Activated T-helper 17 cell treated with anti-CD3 and anti-CD28 coated beads, Interleukin-2, amount 50 U/mL, for 72 hours (primary cell): ENCODE measurements around the gene ADGRL2. TPM values are rescaled to one million over a fixed set of nuclear protein-coding genes. Genes with fewer than 3 reads are reported as not detected.
"Not testable (repeated sequence)": the region's sequence is repeated elsewhere in the genome, so short reads cannot be mapped to it uniquely, and the experiment has no call there.

Experiments
- ATAC-seq: fragments of 150-1000 bp; cut with Tn5 transposase; replicated peaks from 2 replicates; pipeline ENCODE4 v1.10.0; 2021; ENCODE audit warnings: mild to moderate bottlenecking, moderate library complexity
- H3K27ac Mint-ChIP-seq: one replicate; pipeline ENCODE4 v1.8.0; 2022; ENCODE audit warnings: mixed read lengths
- H3K27me3 Mint-ChIP-seq: one replicate; pipeline ENCODE4 v1.8.0; 2022; ENCODE audit warnings: mixed read lengths
- H3K36me3 Mint-ChIP-seq: one replicate; pipeline ENCODE4 v1.8.0; 2022; ENCODE audit warnings: low read depth, mild to moderate bottlenecking, mixed read lengths
- H3K4me1 Mint-ChIP-seq: one replicate; pipeline ENCODE4 v1.8.0; 2022; ENCODE audit warnings: mixed read lengths
- H3K4me3 Mint-ChIP-seq: one replicate; pipeline ENCODE4 v1.8.0; 2022; ENCODE audit warnings: mild to moderate bottlenecking, mixed read lengths
- H3K9me3 Mint-ChIP-seq: one replicate; pipeline ENCODE4 v1.8.0; 2022; ENCODE audit warnings: mixed read lengths
- total RNA-seq, 2 donors: library from RNA; stranded (reverse); gene quantifications; one replicate each; pipeline ENCODE4 v1.2.3, GENCODE V29; 2022

The ADGRL2 gene
- total RNA-seq, 2 donors from 2014 or later, result not detected

DNA sequence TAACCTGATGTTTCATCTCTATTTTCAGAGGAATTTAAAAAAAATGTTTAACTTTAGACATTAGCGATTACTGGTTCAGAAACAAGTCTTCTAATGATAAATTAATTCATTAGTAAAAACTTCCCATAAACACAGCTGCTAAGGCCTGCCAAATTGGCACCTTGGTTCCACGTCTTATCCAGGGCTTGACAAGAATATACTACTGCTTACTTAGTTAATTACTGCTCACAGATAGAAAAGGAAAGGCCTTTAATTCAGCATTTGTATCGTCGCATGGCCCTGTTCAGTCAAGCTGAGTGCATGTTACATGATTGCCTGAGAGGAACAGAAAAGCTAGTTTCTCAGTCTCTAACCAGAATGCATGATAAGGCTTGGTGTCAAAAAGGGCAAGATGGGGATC is 84.6 kb downstream of the ADGRL2 start:
- no peak overlapping the region for H3K4me3 Mint-ChIP-seq
- no peaks in the 10 kb centered on the region for H3K27me3 Mint-ChIP-seq
- H3K36me3 Mint-ChIP-seq, result no peaks in the 10 kb centered on the region
- no peak for ATAC-seq
- peaks cover 3% of the 10 kb centered on the region for H3K9me3 Mint-ChIP-seq
- no peaks in the 10 kb centered on the region for H3K4me1 Mint-ChIP-seq
- no peak overlapping the region for H3K27ac Mint-ChIP-seq

GRCh38 chr1:81886292-81886691 is 85.6 kb downstream of the ADGRL2 start:
- H3K27ac Mint-ChIP-seq, result not testable (repeated sequence)

DNA sequence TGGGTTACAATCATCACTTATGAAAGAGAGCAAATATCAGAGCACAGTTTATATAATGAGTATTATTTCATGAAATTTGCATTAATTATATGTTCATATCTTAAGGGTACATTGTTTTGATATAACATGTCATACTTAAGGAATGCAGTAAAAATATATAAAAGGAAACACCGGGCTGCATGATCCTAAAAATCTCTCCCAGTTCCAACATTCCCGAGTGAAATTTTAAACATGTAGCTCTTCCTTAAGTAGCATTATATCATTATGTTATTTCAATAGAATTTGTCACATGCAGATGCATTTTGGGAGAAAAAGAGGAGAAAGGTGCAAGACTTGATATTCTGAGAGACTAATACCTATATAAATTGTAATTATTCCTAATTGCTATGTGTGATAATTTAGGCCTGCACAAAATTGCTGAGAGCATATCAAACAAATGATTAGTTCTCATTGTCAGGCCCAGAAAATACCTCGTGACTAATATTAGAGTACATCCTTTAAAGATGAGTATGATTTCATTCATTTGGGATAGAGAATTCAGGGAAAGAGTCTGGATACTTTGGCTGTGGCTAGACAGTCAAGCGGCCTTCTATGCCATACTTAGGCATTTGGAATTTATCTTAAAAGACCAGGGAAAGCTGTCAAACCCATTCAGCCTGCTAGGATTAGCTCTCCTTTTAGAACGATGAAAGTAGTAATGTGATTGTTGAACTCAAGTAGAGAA is 86.8 kb downstream of the ADGRL2 start:
- Mint-ChIP-seq H3K36me3 (no peaks in the 10 kb centered on the region), H3K4me3 (no peak overlapping the region), H3K4me1 (no peaks in the 10 kb centered on the region), H3K27ac (no peak overlapping the region), H3K27me3 (no peaks in the 10 kb centered on the region), H3K9me3 (no peaks in the 10 kb centered on the region)
- ATAC-seq, result no peak

More at GRCh38 chr1:81886292-81886691, 85.6 kb downstream of the ADGRL2 start:
- H3K4me3 Mint-ChIP-seq, H3K36me3 Mint-ChIP-seq, ATAC-seq, H3K27me3 Mint-ChIP-seq, H3K4me1 Mint-ChIP-seq, H3K9me3 Mint-ChIP-seq: not testable (repeated sequence)

DNA sequence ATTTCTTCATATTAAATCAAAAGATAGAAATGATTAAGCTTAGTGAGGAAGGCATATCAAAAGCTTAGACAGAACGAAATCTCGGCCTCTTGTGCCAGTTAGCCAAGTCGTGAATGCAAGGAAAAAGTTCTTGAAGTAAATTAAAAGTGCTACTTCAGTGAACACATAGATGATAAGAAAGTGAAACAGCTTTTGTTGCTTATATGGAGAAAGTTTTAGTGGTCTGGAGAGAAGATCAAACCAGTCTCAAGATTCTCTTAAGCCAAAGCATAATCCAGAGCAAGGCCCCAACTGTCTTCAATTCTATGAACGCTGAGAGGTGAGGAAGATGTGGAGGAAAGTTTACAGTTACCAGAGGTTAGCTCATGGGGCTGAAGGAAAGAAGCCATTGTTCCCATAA is 88.4 kb downstream of the ADGRL2 start:
- Mint-ChIP-seq H3K27ac (no peak overlapping the region), H3K4me3 (no peak overlapping the region), H3K36me3 (no peaks in the 10 kb centered on the region), H3K9me3 (no peaks in the 10 kb centered on the region), H3K4me1 (no peaks in the 10 kb centered on the region), H3K27me3 (no peaks in the 10 kb centered on the region)
- ATAC-seq, result no peak

DNA sequence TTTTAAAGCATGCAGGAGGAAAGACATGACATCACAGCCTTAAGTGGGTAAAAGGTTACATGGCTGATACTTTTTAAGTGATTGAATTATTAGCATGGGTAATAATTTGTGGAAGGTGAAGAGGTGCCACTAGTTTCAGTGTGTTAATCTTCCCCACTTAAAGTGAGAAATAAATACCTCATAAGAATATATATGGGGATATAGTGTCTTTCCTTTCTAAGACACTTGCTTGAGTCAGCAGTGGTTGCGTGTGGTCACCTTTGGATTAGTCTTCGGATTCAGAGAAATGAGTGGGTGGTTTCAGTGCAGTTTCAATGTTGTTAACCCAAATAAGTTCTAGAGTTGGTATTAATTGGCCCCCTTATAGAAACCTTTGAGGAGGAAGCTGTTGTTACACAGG is 94.1 kb downstream of the ADGRL2 start:
- no peaks in the 10 kb centered on the region for H3K9me3 Mint-ChIP-seq
- H3K27me3 Mint-ChIP-seq, result no peaks in the 10 kb centered on the region
- no peak overlapping the region for H3K4me3 Mint-ChIP-seq
- no peak for ATAC-seq
- no peak overlapping the region for H3K27ac Mint-ChIP-seq
- no peaks in the 10 kb centered on the region for H3K36me3 Mint-ChIP-seq
- H3K4me1 Mint-ChIP-seq, result no peaks in the 10 kb centered on the region

- Mint-ChIP-seq H3K9me3 (no peaks in the 10 kb centered on the region), H3K4me3 (no peak overlapping the region), H3K27me3 (no peaks in the 10 kb centered on the region), H3K36me3 (no peaks in the 10 kb centered on the region), H3K27ac (no peak overlapping the region), H3K4me1 (no peaks in the 10 kb centered on the region)
- ATAC-seq, result no peak
Measured at GRCh38 chr1:81899214-81899821, 98.6 kb downstream of the ADGRL2 start.

DNA sequence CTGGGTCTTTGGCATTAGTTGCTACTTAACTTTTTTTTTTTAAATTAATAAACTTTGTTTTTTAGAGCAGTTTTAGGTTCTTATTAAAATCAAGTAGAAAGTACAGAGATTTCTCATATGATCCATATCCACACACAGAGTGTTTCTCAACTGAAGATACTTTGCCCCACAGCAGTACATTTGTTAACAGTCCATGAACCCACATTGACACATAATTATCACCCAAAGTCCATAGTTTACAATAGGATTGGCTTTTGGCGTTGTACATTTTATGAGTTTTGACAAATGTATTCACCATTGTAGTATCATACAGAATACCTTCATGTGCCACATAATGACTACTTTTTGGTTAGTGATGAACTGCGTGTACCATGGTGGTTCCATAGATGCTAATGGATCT is 106.8 kb downstream of the ADGRL2 start:
- no peaks in the 10 kb centered on the region for H3K36me3 Mint-ChIP-seq
- H3K4me3 Mint-ChIP-seq, result no peak overlapping the region
- no peak overlapping the region for H3K27ac Mint-ChIP-seq
- no peaks in the 10 kb centered on the region for H3K9me3 Mint-ChIP-seq
- ATAC-seq, result no peak
- no peaks in the 10 kb centered on the region for H3K27me3 Mint-ChIP-seq
- H3K4me1 Mint-ChIP-seq, result no peaks in the 10 kb centered on the region

DNA sequence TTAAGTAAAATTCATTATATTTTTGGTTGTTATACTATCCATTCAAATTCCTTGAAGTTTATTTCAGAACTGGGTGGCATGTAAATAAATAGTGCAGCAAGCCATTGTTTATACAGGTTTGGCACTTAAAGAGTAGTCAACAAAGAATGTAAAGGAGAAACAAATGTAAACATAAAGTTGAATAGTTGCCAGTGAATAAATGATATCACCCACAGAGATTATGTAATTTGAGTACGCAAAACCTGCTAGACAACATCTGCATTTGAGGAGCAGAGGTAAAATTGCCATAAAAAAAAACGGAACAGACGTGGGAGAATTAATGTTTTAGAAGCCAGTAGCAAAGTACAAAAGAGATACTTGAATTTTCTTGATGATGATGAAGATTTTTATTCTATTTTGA is 111.6 kb downstream of the ADGRL2 start:
- Mint-ChIP-seq H3K4me3 (no peak overlapping the region), H3K27ac (no peak overlapping the region)
- ATAC-seq, result no peak

GRCh38 chr1:81915937-81916336 is 115.2 kb downstream of the ADGRL2 start:
- no peaks in the 10 kb centered on the region for H3K9me3 Mint-ChIP-seq
- no peaks in the 10 kb centered on the region for H3K4me1 Mint-ChIP-seq
- no peaks in the 10 kb centered on the region for H3K36me3 Mint-ChIP-seq
- no peaks in the 10 kb centered on the region for H3K27me3 Mint-ChIP-seq
- ATAC-seq, result no peak
- H3K27ac Mint-ChIP-seq, result no peak overlapping the region
- H3K4me3 Mint-ChIP-seq, result no peak overlapping the region

More for the DNA sequence above, 111.6 kb downstream of the ADGRL2 start:
- Mint-ChIP-seq H3K9me3 (no peaks in the 10 kb centered on the region), H3K4me1 (no peaks in the 10 kb centered on the region), H3K36me3 (no peaks in the 10 kb centered on the region), H3K27me3 (no peaks in the 10 kb centered on the region)

DNA sequence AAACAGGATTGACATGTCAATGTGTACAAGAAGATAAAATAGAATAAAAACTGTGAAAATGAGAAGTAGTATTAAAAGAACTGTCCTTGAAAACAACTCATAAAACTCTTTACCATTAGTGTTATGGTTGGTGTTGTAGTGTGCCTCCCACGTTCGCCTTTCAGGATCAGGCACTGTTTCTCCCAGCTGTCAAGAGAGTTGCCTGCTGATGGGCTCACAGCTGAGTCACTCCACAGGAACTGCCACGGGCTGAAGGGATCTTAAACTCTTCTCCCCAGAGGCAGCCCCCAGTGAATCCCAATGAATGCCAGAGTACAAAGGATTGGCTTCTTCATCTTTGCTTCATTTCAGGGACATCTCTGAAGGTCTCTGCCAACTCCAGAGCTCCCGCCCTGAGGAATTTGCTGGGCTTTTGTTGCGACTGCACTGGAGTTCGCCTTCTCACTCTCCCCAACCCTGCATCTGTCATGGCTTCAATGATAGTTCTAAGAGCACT is 119.6 kb downstream of the ADGRL2 start:
- Mint-ChIP-seq H3K9me3 (no peaks in the 10 kb centered on the region), H3K27ac (no peak overlapping the region), H3K4me1 (no peaks in the 10 kb centered on the region), H3K36me3 (no peaks in the 10 kb centered on the region), H3K4me3 (no peak overlapping the region), H3K27me3 (no peaks in the 10 kb centered on the region)
- ATAC-seq, result no peak

GRCh38 chr1:81920886-81921285 is 120.2 kb downstream of the ADGRL2 start:
- Mint-ChIP-seq H3K4me1 (no peaks in the 10 kb centered on the region), H3K4me3 (no peak overlapping the region), H3K27me3 (no peaks in the 10 kb centered on the region), H3K27ac (no peak overlapping the region), H3K9me3 (no peaks in the 10 kb centered on the region), H3K36me3 (no peaks in the 10 kb centered on the region)
- ATAC-seq, result no peak

DNA sequence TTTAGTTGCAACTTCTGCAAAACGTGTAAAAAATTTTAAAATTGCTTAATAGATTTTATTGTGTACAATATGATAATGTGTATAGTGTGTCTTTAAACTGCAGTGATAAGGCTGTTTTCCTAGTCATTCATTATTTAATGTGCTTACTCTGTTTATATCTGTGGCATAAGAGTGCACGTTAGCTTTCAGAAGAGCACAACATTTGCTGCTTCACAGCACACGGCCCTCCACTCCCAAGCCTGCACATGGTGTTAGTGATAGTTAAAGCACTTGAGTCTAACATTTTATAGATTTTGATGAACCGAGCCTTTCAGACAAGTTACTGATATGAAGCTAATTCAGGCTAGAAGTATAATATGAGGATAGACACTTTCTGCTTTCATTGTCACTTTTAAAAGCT is 120.6 kb downstream of the ADGRL2 start:
- Mint-ChIP-seq H3K27ac (no peak overlapping the region), H3K36me3 (no peaks in the 10 kb centered on the region), H3K27me3 (no peaks in the 10 kb centered on the region), H3K9me3 (no peaks in the 10 kb centered on the region), H3K4me1 (no peaks in the 10 kb centered on the region), H3K4me3 (no peak overlapping the region)
- ATAC-seq, result no peak

GRCh38 chr1:81921851-81922462 is 121.2 kb downstream of the ADGRL2 start:
- ATAC-seq, result no peak
- H3K4me3 Mint-ChIP-seq, result no peak overlapping the region
- no peaks in the 10 kb centered on the region for H3K27me3 Mint-ChIP-seq
- no peaks in the 10 kb centered on the region for H3K36me3 Mint-ChIP-seq
- H3K4me1 Mint-ChIP-seq, result no peaks in the 10 kb centered on the region
- no peak overlapping the region for H3K27ac Mint-ChIP-seq
- no peaks in the 10 kb centered on the region for H3K9me3 Mint-ChIP-seq

DNA sequence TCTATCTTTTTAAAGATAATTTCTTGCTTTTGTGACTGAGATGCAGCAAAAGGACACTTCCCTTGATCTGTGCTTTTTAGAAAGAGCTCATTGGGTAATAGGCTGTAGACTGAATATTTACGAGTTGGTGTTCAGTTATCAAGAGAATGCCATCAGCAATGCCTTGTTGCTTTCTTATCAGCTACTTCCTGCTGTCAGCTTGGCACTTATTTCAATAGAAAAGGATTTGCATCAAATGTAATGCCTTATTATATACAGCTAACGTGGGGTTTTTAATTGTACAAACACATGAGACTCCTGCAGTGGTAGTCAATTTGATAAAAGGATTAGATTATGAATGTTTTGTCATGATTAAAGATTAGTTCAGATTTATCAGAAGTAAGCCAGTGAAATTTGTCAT is 122.2 kb downstream of the ADGRL2 start:
- Mint-ChIP-seq H3K4me1 (no peaks in the 10 kb centered on the region), H3K27ac (no peak overlapping the region), H3K9me3 (no peaks in the 10 kb centered on the region), H3K27me3 (no peaks in the 10 kb centered on the region), H3K36me3 (no peaks in the 10 kb centered on the region), H3K4me3 (no peak overlapping the region)
- no peak for ATAC-seq

- H3K4me3 Mint-ChIP-seq, result no peak overlapping the region
- no peak for ATAC-seq
- no peaks in the 10 kb centered on the region for H3K9me3 Mint-ChIP-seq
- H3K4me1 Mint-ChIP-seq, result no peaks in the 10 kb centered on the region
- H3K27ac Mint-ChIP-seq, result no peak overlapping the region
- H3K27me3 Mint-ChIP-seq, result no peaks in the 10 kb centered on the region
- H3K36me3 Mint-ChIP-seq, result no peaks in the 10 kb centered on the region
Measured at GRCh38 chr1:81929106-81929505, 128.4 kb downstream of the ADGRL2 start.
